Measurements from ENCODE around the gene UQCC2. TPM values are rescaled to one million over a fixed set of nuclear protein-coding genes. Genes with fewer than 3 reads are reported as not detected.

The UQCC2 gene
- total and polyA plus RNA-seq, 2 of the 8 experiments (the other 6 are each of a cell fraction or from before 2014, with no cell fraction given), result 52.1 to 104 TPM

DNA sequence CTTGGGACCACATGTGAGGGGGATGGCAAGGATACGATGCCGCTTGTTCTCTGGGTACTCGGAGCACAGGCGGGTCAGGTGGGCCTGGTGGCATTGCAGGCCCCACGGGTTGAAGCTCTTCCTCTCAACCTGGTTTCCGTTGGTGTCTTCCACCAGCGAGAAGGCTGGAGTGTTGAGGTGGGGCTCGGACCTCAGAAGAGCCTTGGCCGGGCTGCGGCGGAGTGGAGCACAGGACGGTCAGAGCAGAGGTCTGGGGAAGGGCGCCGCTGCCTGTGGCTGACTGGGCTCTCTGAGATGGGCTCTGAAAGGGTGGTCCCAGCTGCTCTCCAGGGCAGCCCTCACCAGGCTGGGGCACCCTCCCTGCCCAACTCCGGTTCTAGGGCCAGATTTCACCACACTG is 15.2 kb upstream of the UQCC2 start (continued):
- no peak for TF ChIP-seq CHD1 (IDR thresholded peaks at IDR 0.05; ENCODE audit: low read depth, low read length)
- TF ChIP-seq TEAD4 (IDR thresholded peaks at IDR 0.05; ENCODE audit: low read depth, low read length), result no peak
- no peak for TF ChIP-seq CTBP2 (IDR thresholded peaks at IDR 0.05; ENCODE audit: borderline replicate concordance, insufficient read depth, insufficient read length, low read length)
- no peak for TF ChIP-seq SRF (IDR thresholded peaks at IDR 0.05; ENCODE audit: low read depth, low read length)
- TF ChIP-seq MAFK (IDR thresholded peaks at IDR 0.05; ENCODE audit: low read depth, low read length), result no peak
- TF ChIP-seq RFX5 (IDR thresholded peaks at IDR 0.05; ENCODE audit: borderline replicate concordance, low read depth, low read length), result no peak
- TF ChIP-seq CHD7 (IDR thresholded peaks at IDR 0.05; ENCODE audit: insufficient replicate concordance, low read length), result no peak
- TF ChIP-seq CHD2 (IDR thresholded peaks at IDR 0.05; ENCODE audit: low read length), result no peak
